ENCODE results near the gene CBX3.
"Not testable (repeated sequence)": the region's sequence is repeated elsewhere in the genome, so short reads cannot be mapped to it uniquely, and the experiment has no call there.

Gene CBX3

GRCh38 chr7:26245150-26245549 is 43.6 kb downstream of the CBX3 start:
- no peak overlapping the region for H3K4me3 ChIP-seq (ENCODE audit: low read length)
- H3K27ac ChIP-seq (ENCODE audit: low read length): no peak overlapping the region
- H3K4me1 ChIP-seq (ENCODE audit: control insufficient read depth, insufficient read depth, low read length): no peaks in the 10 kb centered on the region
- no peaks in the 10 kb centered on the region for H3K36me3 ChIP-seq (ENCODE audit: control insufficient read depth, insufficient read depth, low read length)
- no peaks in the 10 kb centered on the region for H3K9me3 ChIP-seq (ENCODE audit: control insufficient read depth, insufficient read depth, low read length)
- DNase-seq (ENCODE audit: low read depth, low spot score): no peak
- no peaks in the 10 kb centered on the region for H3K27me3 ChIP-seq (ENCODE audit: control insufficient read depth, insufficient read depth, low read length)
- WGBS (ENCODE audit: insufficient coverage, insufficient read length): no CpG with 5 or more reads among the region's 13 CpGs

- no peaks in the 10 kb centered on the region for H3K27me3 ChIP-seq (ENCODE audit: control insufficient read depth, insufficient read depth, low read length)
- no peaks in the 10 kb centered on the region for H3K36me3 ChIP-seq (ENCODE audit: control insufficient read depth, insufficient read depth, low read length)
- no peak overlapping the region for H3K4me3 ChIP-seq (ENCODE audit: low read length)
- no peaks in the 10 kb centered on the region for H3K4me1 ChIP-seq (ENCODE audit: control insufficient read depth, insufficient read depth, low read length)
- no peak overlapping the region for H3K27ac ChIP-seq (ENCODE audit: low read length)
- H3K9me3 ChIP-seq (ENCODE audit: control insufficient read depth, insufficient read depth, low read length): no peaks in the 10 kb centered on the region
- WGBS (ENCODE audit: insufficient coverage, insufficient read length): no CpG with 5 or more reads among the region's 12 CpGs
- no peak for DNase-seq (ENCODE audit: low read depth, low spot score)
Measured at GRCh38 chr7:26250239-26250638, 48.7 kb downstream of the CBX3 start.

GRCh38 chr7:26261866-26262265 is 60.3 kb downstream of the CBX3 start:
- H3K36me3 ChIP-seq (ENCODE audit: control insufficient read depth, insufficient read depth, low read length); H3K4me3 ChIP-seq (ENCODE audit: low read length); H3K9me3 ChIP-seq (ENCODE audit: control insufficient read depth, insufficient read depth, low read length); H3K4me1 ChIP-seq (ENCODE audit: control insufficient read depth, insufficient read depth, low read length); H3K27ac ChIP-seq (ENCODE audit: low read length); H3K27me3 ChIP-seq (ENCODE audit: control insufficient read depth, insufficient read depth, low read length); DNase-seq (ENCODE audit: low read depth, low spot score): not testable (repeated sequence)
- no CpG with 5 or more reads among the region's 29 CpGs for WGBS (ENCODE audit: insufficient coverage, insufficient read length)
